ENCODE measurements around the gene ACOT7. TPM values are rescaled to one million over a fixed set of nuclear protein-coding genes. Genes with fewer than 3 reads are reported as not detected.
"Not testable (repeated sequence)": the region's sequence is repeated elsewhere in the genome, so short reads cannot be mapped to it uniquely, and the experiment has no call there.

The ACOT7 gene
- total RNA-seq, 1 experiment from 2014 or later, result 36.2 TPM

DNA sequence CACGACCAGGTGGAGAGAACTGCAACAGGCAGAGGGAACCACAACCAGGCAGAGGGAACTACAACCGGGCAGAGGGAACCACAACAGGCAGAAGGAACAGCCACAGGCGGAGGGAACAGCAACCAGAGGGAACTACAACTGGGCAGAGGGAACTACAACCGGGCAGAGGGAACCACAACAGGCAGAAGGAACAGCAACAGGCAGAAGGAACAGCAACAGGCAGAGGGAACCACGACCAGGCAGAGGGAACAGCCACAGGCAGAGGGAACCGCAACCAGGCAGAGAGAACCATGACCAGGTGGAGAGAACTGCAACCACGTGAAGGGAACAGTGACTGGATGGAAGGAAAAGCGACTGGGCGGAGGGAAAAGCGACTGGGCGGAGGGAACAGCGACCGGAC is 85.1 kb downstream of the ACOT7 start:
- Mint-ChIP-seq H3K9me3 (ENCODE audit: low read depth, unreplicated experiment) (no peaks in the 10 kb centered on the region), H3K36me3 (ENCODE audit: insufficient read depth, unreplicated experiment) (no peaks in the 10 kb centered on the region), H3K4me1 (ENCODE audit: low read depth, unreplicated experiment) (no peaks in the 10 kb centered on the region), H3K27me3 (ENCODE audit: unreplicated experiment) (no peaks in the 10 kb centered on the region), H3K4me3 (ENCODE audit: low read depth, unreplicated experiment) (no peak overlapping the region), H3K27ac (ENCODE audit: unreplicated experiment) (no peak overlapping the region)
- intact Hi-C loops (cut with micrococcal nuclease; ENCODE audit: unreplicated experiment), result no loop called here
- TF ChIP-seq, protein P1, sequence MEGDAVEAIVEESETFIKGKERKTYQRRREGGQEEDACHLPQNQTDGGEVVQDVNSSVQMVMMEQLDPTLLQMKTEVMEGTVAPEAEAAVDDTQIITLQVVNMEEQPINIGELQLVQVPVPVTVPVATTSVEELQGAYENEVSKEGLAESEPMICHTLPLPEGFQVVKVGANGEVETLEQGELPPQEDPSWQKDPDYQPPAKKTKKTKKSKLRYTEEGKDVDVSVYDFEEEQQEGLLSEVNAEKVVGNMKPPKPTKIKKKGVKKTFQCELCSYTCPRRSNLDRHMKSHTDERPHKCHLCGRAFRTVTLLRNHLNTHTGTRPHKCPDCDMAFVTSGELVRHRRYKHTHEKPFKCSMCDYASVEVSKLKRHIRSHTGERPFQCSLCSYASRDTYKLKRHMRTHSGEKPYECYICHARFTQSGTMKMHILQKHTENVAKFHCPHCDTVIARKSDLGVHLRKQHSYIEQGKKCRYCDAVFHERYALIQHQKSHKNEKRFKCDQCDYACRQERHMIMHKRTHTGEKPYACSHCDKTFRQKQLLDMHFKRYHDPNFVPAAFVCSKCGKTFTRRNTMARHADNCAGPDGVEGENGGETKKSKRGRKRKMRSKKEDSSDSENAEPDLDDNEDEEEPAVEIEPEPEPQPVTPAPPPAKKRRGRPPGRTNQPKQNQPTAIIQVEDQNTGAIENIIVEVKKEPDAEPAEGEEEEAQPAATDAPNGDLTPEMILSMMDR (IDR thresholded peaks at IDR 0.05; ENCODE audit: unreplicated experiment), result no peak
- CTCF ChIA-PET, result no interaction called here
- DNase-seq, result no peak
- no TSS peak for BruUV-seq (replicated peaks)

DNA sequence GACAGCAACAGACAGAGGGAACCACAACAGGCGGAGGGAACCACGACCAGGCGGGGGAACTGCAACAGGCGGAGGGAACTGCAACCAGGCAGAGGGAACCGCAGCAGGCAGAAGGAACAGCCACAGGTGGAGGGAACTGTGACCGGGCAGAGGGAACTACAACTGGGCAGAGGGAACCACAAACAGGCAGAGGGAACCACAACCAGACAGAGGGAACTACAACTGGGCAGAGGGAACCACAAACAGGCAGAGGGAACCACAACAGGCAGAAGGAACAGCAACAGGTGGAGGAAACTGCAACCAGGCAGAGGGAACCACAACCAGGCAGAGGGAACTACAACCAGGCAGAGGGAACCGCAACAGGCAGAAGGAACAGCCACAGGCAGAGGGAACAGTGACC is 85.9 kb downstream of the ACOT7 start:
- H3K9me3 Mint-ChIP-seq (ENCODE audit: low read depth, unreplicated experiment); CTCF ChIA-PET; BruUV-seq (replicated peaks); DNase-seq; H3K4me1 Mint-ChIP-seq (ENCODE audit: low read depth, unreplicated experiment); H3K27ac Mint-ChIP-seq (ENCODE audit: unreplicated experiment); intact Hi-C loops (cut with micrococcal nuclease; ENCODE audit: unreplicated experiment); H3K4me3 Mint-ChIP-seq (ENCODE audit: low read depth, unreplicated experiment); H3K27me3 Mint-ChIP-seq (ENCODE audit: unreplicated experiment); H3K36me3 Mint-ChIP-seq (ENCODE audit: insufficient read depth, unreplicated experiment): not testable (repeated sequence)

DNA sequence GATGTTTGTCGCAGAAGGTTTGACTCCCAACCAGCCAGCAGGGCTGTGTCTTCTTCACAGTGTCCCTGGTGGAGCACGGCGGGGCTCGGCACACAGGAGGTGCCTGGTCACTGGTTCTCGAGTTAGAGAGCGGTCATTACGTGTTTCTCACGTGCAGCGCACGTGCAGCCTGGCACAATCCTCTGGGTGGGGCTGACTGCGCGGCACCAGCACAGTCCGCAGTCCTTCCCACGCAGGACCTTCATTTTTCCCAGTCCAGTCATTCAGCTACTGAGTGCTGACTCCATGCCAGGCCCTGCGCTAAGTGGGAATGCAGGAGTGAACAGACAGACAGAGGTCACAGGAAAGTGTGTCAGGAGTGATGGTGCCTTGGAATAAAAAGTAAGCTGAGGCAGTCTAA is 86.5 kb downstream of the ACOT7 start:
- TF ChIP-seq, protein P1 (IDR thresholded peaks at IDR 0.05; ENCODE audit: unreplicated experiment), result no peak
- H3K4me1 Mint-ChIP-seq (ENCODE audit: low read depth, unreplicated experiment), result no peaks in the 10 kb centered on the region
- CTCF ChIA-PET, result no interaction called here
- no peaks in the 10 kb centered on the region for H3K9me3 Mint-ChIP-seq (ENCODE audit: low read depth, unreplicated experiment)
- no peaks in the 10 kb centered on the region for H3K36me3 Mint-ChIP-seq (ENCODE audit: insufficient read depth, unreplicated experiment)
- H3K4me3 Mint-ChIP-seq (ENCODE audit: low read depth, unreplicated experiment), result no peak overlapping the region
- BruUV-seq (replicated peaks), result no TSS peak
- H3K27me3 Mint-ChIP-seq (ENCODE audit: unreplicated experiment), result no peaks in the 10 kb centered on the region
- no peak overlapping the region for H3K27ac Mint-ChIP-seq (ENCODE audit: unreplicated experiment)
- no peak for DNase-seq
- intact Hi-C loops (cut with micrococcal nuclease; ENCODE audit: unreplicated experiment), result no loop called here

DNA sequence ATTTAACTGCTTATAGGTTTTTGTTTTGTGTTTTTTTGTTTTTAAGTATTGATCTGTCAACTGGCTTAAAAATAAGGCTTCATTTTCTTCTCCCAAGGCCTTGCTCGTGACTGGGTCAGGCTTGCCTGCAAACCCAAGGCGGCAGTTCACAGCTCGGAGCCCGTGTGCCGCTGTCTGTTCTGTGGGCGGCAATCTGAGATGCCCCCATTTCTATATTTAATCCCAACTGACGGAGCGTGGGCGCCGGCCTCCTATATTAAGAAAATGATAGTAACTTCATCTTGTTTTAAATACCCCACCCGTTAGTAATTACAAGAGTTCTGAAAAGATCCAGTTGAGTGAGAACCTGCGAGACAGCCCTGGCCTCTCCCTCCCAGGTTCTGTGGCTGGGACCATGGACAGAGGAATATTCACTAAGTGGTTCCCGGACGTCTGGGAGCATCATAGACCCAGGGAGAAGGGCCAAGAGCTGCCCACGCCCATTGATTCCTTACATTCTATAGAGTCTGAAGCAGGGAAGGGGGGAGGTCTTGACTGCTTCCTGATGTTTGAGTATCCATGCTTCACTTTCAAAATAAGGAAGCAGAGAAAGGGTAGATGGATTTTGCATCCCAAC is 90.1 kb downstream of the ACOT7 start:
- CTCF ChIA-PET, result no interaction called here
- TF ChIP-seq, protein P1 (IDR thresholded peaks at IDR 0.05; ENCODE audit: unreplicated experiment), result no peak
- peaks cover 21% of the 10 kb centered on the region for H3K4me1 Mint-ChIP-seq (ENCODE audit: low read depth, unreplicated experiment)
- H3K36me3 Mint-ChIP-seq (ENCODE audit: insufficient read depth, unreplicated experiment), result no peaks in the 10 kb centered on the region
- no peak overlapping the region for H3K4me3 Mint-ChIP-seq (ENCODE audit: low read depth, unreplicated experiment)
- no TSS peak for BruUV-seq (replicated peaks)
- intact Hi-C loops (cut with micrococcal nuclease; ENCODE audit: unreplicated experiment), result no loop called here
- no peak overlapping the region for H3K27ac Mint-ChIP-seq (ENCODE audit: unreplicated experiment)
- H3K9me3 Mint-ChIP-seq (ENCODE audit: low read depth, unreplicated experiment), result no peaks in the 10 kb centered on the region
- DNase-seq, result no peak
- no peaks in the 10 kb centered on the region for H3K27me3 Mint-ChIP-seq (ENCODE audit: unreplicated experiment)

DNA sequence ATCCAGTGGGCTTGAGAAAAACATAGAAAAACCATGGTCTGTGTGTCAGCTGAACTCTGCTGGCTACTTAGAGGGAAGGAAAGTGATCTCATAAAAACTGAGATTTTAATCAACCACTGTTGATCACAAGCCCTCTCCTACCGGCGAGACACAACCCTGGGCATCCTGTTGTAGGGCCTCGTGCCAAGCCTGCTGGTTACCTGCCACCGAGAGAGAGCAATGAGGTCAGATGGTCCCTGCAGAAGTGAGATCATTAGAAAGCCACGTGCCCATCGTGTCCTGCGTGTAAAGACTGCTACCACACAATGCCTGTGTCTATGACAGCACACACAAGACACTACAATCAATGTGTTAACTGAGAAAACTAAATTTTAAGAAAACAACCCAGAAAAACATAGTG is 91.0 kb downstream of the ACOT7 start:
- no TSS peak for BruUV-seq (replicated peaks)
- no peak overlapping the region for H3K27ac Mint-ChIP-seq (ENCODE audit: unreplicated experiment)
- H3K36me3 Mint-ChIP-seq (ENCODE audit: insufficient read depth, unreplicated experiment), result no peaks in the 10 kb centered on the region
- CTCF ChIA-PET, result no interaction called here
- H3K4me1 Mint-ChIP-seq (ENCODE audit: low read depth, unreplicated experiment), result peaks cover 21% of the 10 kb centered on the region
- intact Hi-C loops (cut with micrococcal nuclease; ENCODE audit: unreplicated experiment), result no loop called here
- H3K27me3 Mint-ChIP-seq (ENCODE audit: unreplicated experiment), result no peaks in the 10 kb centered on the region
- no peaks in the 10 kb centered on the region for H3K9me3 Mint-ChIP-seq (ENCODE audit: low read depth, unreplicated experiment)
- TF ChIP-seq, protein P1 (IDR thresholded peaks at IDR 0.05; ENCODE audit: unreplicated experiment), result no peak
- no peak for DNase-seq
- H3K4me3 Mint-ChIP-seq (ENCODE audit: low read depth, unreplicated experiment), result no peak overlapping the region
